CD14-positive monocyte (primary cell): ENCODE results near the gene DNLZ. TPM values are rescaled to one million over a fixed set of nuclear protein-coding genes. Genes with fewer than 3 reads are reported as not detected.
"Not testable (repeated sequence)": the region's sequence is repeated elsewhere in the genome, so short reads cannot be mapped to it uniquely, and the experiment has no call there.

Source experiments
- DNase-seq, 3 donors: peaks; one replicate each; pipeline ENCODE4 v3.0.0-alpha.2; 2011 to 2022
- H2AFZ ChIP-seq: 2 replicates; pipeline ENCODE4 v1.6.0; 2012; ENCODE audit warnings: mild to moderate bottlenecking, low read depth, low read length, inconsistent platforms; ENCODE audit not compliant: insufficient read depth, poor library complexity, severe bottlenecking
- H3K27ac ChIP-seq, 2 donors: 1 replicate in 1 of 2; 2 replicates in 1 of 2; pipeline ENCODE4 v1.5.1; 2012 to 2013; ENCODE audit warnings: low read length in 2 of 2, control low read depth in 1 of 2, inconsistent platforms in 1 of 2, low read depth in 1 of 2, mild to moderate bottlenecking in 1 of 2
- H3K27me3 ChIP-seq, 2 donors: one replicate each; pipeline versions ENCODE4 v1.6.0 to v1.6.1; 2011 to 2013; ENCODE audit warnings: low read length in 2 of 2; ENCODE audit not compliant: control insufficient read depth in 2 of 2, insufficient read depth in 2 of 2
- H3K36me3 ChIP-seq, 2 donors: replicated peaks in 1 of 2; 1 replicate in 1 of 2; 2 replicates in 1 of 2; pipeline versions ENCODE4 v1.5.1 to v1.6.1; 2012 to 2013; ENCODE audit warnings: low read length in 2 of 2, control low read depth in 1 of 2, inconsistent platforms in 1 of 2, mild to moderate bottlenecking in 1 of 2; ENCODE audit not compliant: insufficient read depth in 2 of 2, control insufficient read depth in 1 of 2
- H3K4me1 ChIP-seq, 2 donors: 1 replicate in 1 of 2; 2 replicates in 1 of 2; pipeline versions ENCODE4 v1.5.1 to v1.6.1; 2012 to 2013; ENCODE audit warnings: low read length in 2 of 2, control low read depth in 1 of 2, inconsistent platforms in 1 of 2, mild to moderate bottlenecking in 1 of 2, moderate library complexity in 1 of 2; ENCODE audit not compliant: insufficient read depth in 2 of 2, control insufficient read depth in 1 of 2
- H3K4me2 ChIP-seq: replicated peaks from 2 replicates; pipeline ENCODE3; 2012; ENCODE audit warnings: low read length, moderate library complexity, mild to moderate bottlenecking; ENCODE audit not compliant: poor library complexity, severe bottlenecking; ENCODE audit errors: extremely low read depth
- H3K4me3 ChIP-seq, 3 experiments: fragments of 200-600 bp in 1 of 3; sonication (generic) in 1 of 3; replicated peaks in 1 of 3; 1 replicate in 2 of 3; 2 replicates in 1 of 3; pipeline ENCODE4 v1.5.1; 2011 to 2013; ENCODE audit warnings: low read length in 3 of 3, mild to moderate bottlenecking in 3 of 3, control low read depth in 2 of 3, low read depth in 2 of 3, inconsistent platforms in 1 of 3, moderate library complexity in 1 of 3
- H3K79me2 ChIP-seq: 2 replicates; pipeline ENCODE4 v1.6.0; 2012; ENCODE audit warnings: mild to moderate bottlenecking, control low read depth, inconsistent platforms, low read length, moderate library complexity; ENCODE audit not compliant: insufficient read depth
- H3K9ac ChIP-seq: 2 replicates; pipeline ENCODE4 v1.6.0; 2017; ENCODE audit warnings: low read length, mild to moderate bottlenecking; ENCODE audit not compliant: insufficient read depth, poor library complexity, severe bottlenecking
- H3K9me3 ChIP-seq, 2 donors: replicated peaks in 1 of 2; 1 replicate in 1 of 2; 2 replicates in 1 of 2; pipeline versions ENCODE4 v1.5.1 to v1.6.1; 2012 to 2013; ENCODE audit warnings: low read length in 2 of 2, control low read depth in 1 of 2; ENCODE audit not compliant: control insufficient read depth in 1 of 2, insufficient read depth in 1 of 2
- H4K20me1 ChIP-seq: 2 replicates; pipeline ENCODE4 v1.6.0; 2012; ENCODE audit warnings: mild to moderate bottlenecking, low read length, control low read depth, moderate library complexity; ENCODE audit not compliant: insufficient read depth
- H3K27ac Mint-ChIP-seq, 7 donors: one replicate each; pipeline ENCODE4 v1.8.0; 2020; ENCODE audit warnings: mild to moderate bottlenecking in 7 of 7, mixed read lengths in 7 of 7, moderate library complexity in 6 of 7, inconsistent platforms in 2 of 7
- H3K27me3 Mint-ChIP-seq, 3 donors: one replicate each; pipeline ENCODE4 v1.8.0; 2021 to 2022; ENCODE audit warnings: low read depth in 3 of 3, mild to moderate bottlenecking in 3 of 3, mixed read lengths in 3 of 3, moderate library complexity in 3 of 3, inconsistent platforms in 1 of 3
- H3K36me3 Mint-ChIP-seq, 2 donors: one replicate each; pipeline ENCODE4 v1.8.0; 2020; ENCODE audit warnings: mixed read lengths in 2 of 2, inconsistent platforms in 1 of 2, mild to moderate bottlenecking in 1 of 2
- H3K4me1 Mint-ChIP-seq: one replicate; pipeline ENCODE4 v1.8.0; 2020; ENCODE audit warnings: mild to moderate bottlenecking, mixed read lengths
- H3K4me3 Mint-ChIP-seq, 2 donors: one replicate each; pipeline ENCODE4 v1.8.0; 2020; ENCODE audit warnings: mild to moderate bottlenecking in 2 of 2, mixed read lengths in 2 of 2, moderate library complexity in 1 of 2
- H3K9me3 Mint-ChIP-seq, 7 donors: one replicate each; pipeline ENCODE4 v1.8.0; 2020 to 2022; ENCODE audit warnings: mixed read lengths in 7 of 7, mild to moderate bottlenecking in 6 of 7, moderate library complexity in 6 of 7, inconsistent platforms in 2 of 7
- whole genome bisulfite sequencing: methylation state at CpG from one replicate; pipeline ENCODE4 v1.1.5; 2013; ENCODE audit warnings: missing lambda C conversion rate; ENCODE audit not compliant: insufficient coverage; 5-methylcytosine and 5-hydroxymethylcytosine counted together
- intact Hi-C, 2 donors: fragments of 100-400 bp; cut with micrococcal nuclease; formaldehyde crosslinking; loops; one replicate each; pipeline versions ENCODE4 v1.15.0 to v1.15.1; 2023
- polyA plus RNA-seq, 3 donors: library from polyadenylated mRNA; depleted of rRNA in 1 of 3; unstranded in 2 of 3; stranded (reverse) in 1 of 3; fragments of 300-500 nt in 2 of 3; fragments of >200 nt in 1 of 3; fragmentation: Illumina TruSeq in 2 of 3; gene quantifications; 1 replicate in 2 of 3; 2 replicates in 1 of 3; pipeline ENCODE4 v1.2.3, GENCODE V29; 2012 to 2021
- TF ChIP-seq, protein P1 (sequence below): fragments of 200-600 bp; IDR thresholded peaks from one replicate; pipeline ENCODE4 v1.8.0; 2022; ENCODE audit warnings: antibody characterized with exemption, mild to moderate bottlenecking

Gene DNLZ
- polyA plus RNA-seq, 3 donors: 5.1 to 20.5 (median 10.5) TPM

DNA sequence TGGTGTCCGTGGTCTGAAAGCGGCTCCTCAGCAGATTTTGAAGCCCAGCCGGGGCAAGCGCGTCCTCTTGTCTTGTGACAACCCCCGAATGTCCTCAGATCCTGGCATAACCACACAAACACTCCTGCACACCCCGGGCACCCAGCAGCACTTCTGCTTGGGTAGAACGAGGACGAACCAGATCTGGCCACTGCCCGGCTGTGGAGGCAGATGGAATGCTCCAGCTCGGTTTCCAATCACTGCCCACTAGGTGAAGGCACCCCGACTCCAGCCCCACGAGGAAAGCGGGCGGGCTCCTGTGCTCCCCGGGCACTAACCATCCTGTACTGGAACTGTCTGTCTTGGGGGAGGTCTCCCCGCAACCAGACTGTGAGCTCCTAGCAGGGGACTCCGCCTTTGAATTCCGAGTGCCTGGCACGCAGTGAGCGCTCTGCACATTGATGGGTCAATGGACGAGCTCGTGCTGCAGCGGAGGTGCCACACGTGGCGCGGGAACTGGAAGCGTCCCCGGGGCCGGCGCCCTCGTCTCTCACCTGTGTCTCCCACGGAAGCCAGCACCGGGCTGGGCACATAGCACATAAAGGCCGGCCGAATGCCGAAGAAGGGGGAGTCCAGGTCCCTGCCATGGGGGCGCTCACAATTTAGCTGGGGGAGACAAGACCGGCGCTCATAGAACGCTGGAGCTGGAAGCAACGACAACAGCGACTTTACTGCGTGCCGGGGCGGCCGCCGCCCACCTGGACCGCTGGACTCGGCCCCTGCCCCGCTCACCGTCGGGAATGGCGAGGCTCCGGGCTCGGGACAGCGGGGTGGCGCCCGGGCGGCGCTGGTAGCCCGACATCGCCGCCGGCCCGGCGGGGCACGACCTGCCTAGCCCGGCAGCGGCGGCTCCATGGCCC, 46.3 kb upstream of the DNLZ start:
- Histone ChIP-seq H3K4me1 (peaks cover 22 to 25% of the 10 kb centered on the region in 2 donors), H3K9me3 (no peaks in the 10 kb centered on the region), H3K4me2 (peak overlapping the region; percentile 91), H4K20me1 (peaks cover 3% of the 10 kb centered on the region), H3K27ac (peak overlapping the region in 1 of 2 donors; percentile 77), H3K27me3 (no peaks in the 10 kb centered on the region), H3K4me3 (peak overlapping the region; percentile 65 to 85 (median 66)), H3K79me2 (peaks cover 42% of the 10 kb centered on the region), H2AFZ (peak overlapping the region; percentile 83), H3K36me3 (peaks cover 52 to 60% of the 10 kb centered on the region in 2 donors), H3K9ac (peak overlapping the region; percentile 94)
- Mint-ChIP-seq H3K27ac (peak overlapping the region; percentile 38 to 95 (median 86)), H3K27me3 (peaks cover 0 to 3% (median 0%) of the 10 kb centered on the region in 3 donors), H3K36me3 (peaks cover 48 to 62% of the 10 kb centered on the region in 2 donors), H3K4me3 (peak overlapping the region; percentile 86 to 91), H3K4me1 (peaks cover 29% of the 10 kb centered on the region), H3K9me3 (peaks cover 0 to 2% (median 0%) of the 10 kb centered on the region in 7 donors)
- peak in 2 of 3 donors; percentile 3 to 20 for DNase-seq
- TF ChIP-seq, protein P1, sequence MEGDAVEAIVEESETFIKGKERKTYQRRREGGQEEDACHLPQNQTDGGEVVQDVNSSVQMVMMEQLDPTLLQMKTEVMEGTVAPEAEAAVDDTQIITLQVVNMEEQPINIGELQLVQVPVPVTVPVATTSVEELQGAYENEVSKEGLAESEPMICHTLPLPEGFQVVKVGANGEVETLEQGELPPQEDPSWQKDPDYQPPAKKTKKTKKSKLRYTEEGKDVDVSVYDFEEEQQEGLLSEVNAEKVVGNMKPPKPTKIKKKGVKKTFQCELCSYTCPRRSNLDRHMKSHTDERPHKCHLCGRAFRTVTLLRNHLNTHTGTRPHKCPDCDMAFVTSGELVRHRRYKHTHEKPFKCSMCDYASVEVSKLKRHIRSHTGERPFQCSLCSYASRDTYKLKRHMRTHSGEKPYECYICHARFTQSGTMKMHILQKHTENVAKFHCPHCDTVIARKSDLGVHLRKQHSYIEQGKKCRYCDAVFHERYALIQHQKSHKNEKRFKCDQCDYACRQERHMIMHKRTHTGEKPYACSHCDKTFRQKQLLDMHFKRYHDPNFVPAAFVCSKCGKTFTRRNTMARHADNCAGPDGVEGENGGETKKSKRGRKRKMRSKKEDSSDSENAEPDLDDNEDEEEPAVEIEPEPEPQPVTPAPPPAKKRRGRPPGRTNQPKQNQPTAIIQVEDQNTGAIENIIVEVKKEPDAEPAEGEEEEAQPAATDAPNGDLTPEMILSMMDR: no peak
- intact Hi-C loops: loop anchor here in 1 of 2 donors (5.0 kb wide), 1 partner anchor 48 kb away; the partner anchor contains the start of gene DNLZ
- WGBS: 5% methylated on average over 67 of the region's 71 CpGs

GRCh38 chr9:136407911-136408310, 44.4 kb upstream of the DNLZ start:
- Mint-ChIP-seq H3K27ac (peak overlapping the region in 1 of 7 donors; percentile 15), H3K9me3 (peaks cover 0 to 2% (median 0%) of the 10 kb centered on the region in 7 donors), H3K36me3 (peaks cover 37 to 62% of the 10 kb centered on the region in 2 donors), H3K27me3 (peaks cover 0 to 3% (median 0%) of the 10 kb centered on the region in 3 donors), H3K4me3 (no peak overlapping the region), H3K4me1 (peaks cover 30% of the 10 kb centered on the region)
- no peaks in the 10 kb centered on the region for H3K9me3 ChIP-seq
- peaks cover 33% of the 10 kb centered on the region for H3K79me2 ChIP-seq
- intact Hi-C loops: no loop called here
- no peak overlapping the region for H3K27ac ChIP-seq
- H3K4me1 ChIP-seq: peaks cover 22 to 25% of the 10 kb centered on the region in 2 donors
- H4K20me1 ChIP-seq: peaks cover 3% of the 10 kb centered on the region
- no peak overlapping the region for H3K4me2 ChIP-seq
- peaks cover 45 to 55% of the 10 kb centered on the region in 2 donors for H3K36me3 ChIP-seq
- WGBS: 96% methylated on average over 3 of the region's 7 CpGs
- H2AFZ ChIP-seq: no peak overlapping the region
- H3K27me3 ChIP-seq: no peaks in the 10 kb centered on the region
- DNase-seq: no peak
- TF ChIP-seq, protein P1: no peak
- no peak overlapping the region for H3K9ac ChIP-seq
- H3K4me3 ChIP-seq: no peak overlapping the region

- H3K9ac ChIP-seq, H3K9me3 Mint-ChIP-seq, H4K20me1 ChIP-seq, H3K4me3 ChIP-seq, H3K9me3 ChIP-seq, H3K4me3 Mint-ChIP-seq, H2AFZ ChIP-seq, intact Hi-C loops, H3K27ac Mint-ChIP-seq, H3K27me3 ChIP-seq, H3K27me3 Mint-ChIP-seq, DNase-seq, H3K4me2 ChIP-seq, H3K27ac ChIP-seq: not testable (repeated sequence)
- H3K36me3 Mint-ChIP-seq: peaks cover 37 to 63% of the 10 kb centered on the region in 2 donors
- peaks cover 30% of the 10 kb centered on the region for H3K4me1 Mint-ChIP-seq
- Histone ChIP-seq H3K4me1 (peaks cover 22 to 25% of the 10 kb centered on the region in 2 donors), H3K79me2 (peaks cover 25% of the 10 kb centered on the region), H3K36me3 (peaks cover 42 to 55% of the 10 kb centered on the region in 2 donors)
- WGBS: 100% methylated on average over 11 of the region's 28 CpGs
These were observed 43.5 kb upstream of the DNLZ start for GRCh38 chr9:136407061-136407460.
